GM10248 (cell line): Measurements from ENCODE around the gene HMGN3.
A peak's percentile ranks its signal among the peaks of the same experiment; 100 is the strongest.

Experiments used
- CTCF ChIA-PET: fragments of 300-600 bp; sonication (Branson Sonifier 250); formaldehyde crosslinking; extraction: SDS; loops from one replicate; lab custom pipeline; 2021; ENCODE audit warnings: antibody characterized with exemption; lab: Yijun Ruan, JAX
- POLR2A ChIA-PET: fragments of 350-650 bp; sonication (Branson Sonifier 250); formaldehyde crosslinking; extraction: SDS; loops from one replicate; lab custom pipeline; 2020; ENCODE audit warnings: antibody characterized with exemption; lab: Yijun Ruan, JAX
- DNase-seq: peaks from one replicate; pipeline ENCODE4 v3.0.0; 2012; ENCODE audit errors: extremely low spot score
- CTCF ChIP-seq: IDR thresholded peaks from 2 replicates; pipeline ENCODE4 v1.5.1; 2012; ENCODE audit warnings: mild to moderate bottlenecking, low read depth; ENCODE audit errors: extremely low read depth, missing control alignments, control extremely low read depth

Gene HMGN3

GRCh38 chr6:79238919-79239318, 4.4 kb upstream of the HMGN3 start:
- TF ChIP-seq CTCF: no peak
- DNase-seq: no peak
- ChIA-PET CTCF (interaction anchor here (1.6 kb wide), 2 partner anchors 95 to 435 kb away, joined by 3 read pairs; no protein-coding TSS in a partner anchor), POLR2A (no interaction called here)

- ChIA-PET CTCF (interaction anchor here (1.7 to 2.0 kb wide), 2 partner anchors 10 kb away, joined by 6 to 8 read pairs; no protein-coding TSS in a partner anchor), POLR2A (no interaction called here)
- no peak for DNase-seq
- TF ChIP-seq CTCF: no peak
Observed at GRCh38 chr6:79236711-79237110, 2.2 kb upstream of the HMGN3 start.

- no peak for TF ChIP-seq CTCF
- ChIA-PET POLR2A (no interaction called here), CTCF (interaction anchor here (1.0 kb wide), 2 partner anchors 13 to 15 kb away, joined by 3 read pairs; no protein-coding TSS in a partner anchor)
- peak; percentile 85 for DNase-seq
Observed at GRCh38 chr6:79233611-79234149, 802 bp downstream of the HMGN3 start.

GRCh38 chr6:79232696-79233462, 1.6 kb downstream of the HMGN3 start:
- ChIA-PET POLR2A (interaction anchor here (0.7 kb wide), 1 partner anchor 11 kb away, joined by 5 read pairs; no protein-coding TSS in a partner anchor), CTCF (interaction anchor here (1.0 kb wide), 2 partner anchors 14 kb away, joined by 3 read pairs; no protein-coding TSS in a partner anchor)

GRCh38 chr6:79231666-79232065, 2.8 kb downstream of the HMGN3 start:
- TF ChIP-seq CTCF: no peak
- ChIA-PET CTCF (interaction anchor here (0.7 to 1.0 kb wide), 2 partner anchors 14 to 21 kb away, joined by 3 read pairs; no protein-coding TSS in a partner anchor), POLR2A (no interaction called here)
- DNase-seq: no peak

More at GRCh38 chr6:79232696-79233462, 1.6 kb downstream of the HMGN3 start:
- no peak for TF ChIP-seq CTCF
- DNase-seq: no peak

GRCh38 chr6:79231101-79231500, 3.4 kb downstream of the HMGN3 start:
- ChIA-PET CTCF (no interaction called here), POLR2A (no interaction called here)
- DNase-seq: no peak
- no peak for TF ChIP-seq CTCF
